COR-L47 (cell line): ENCODE results near the gene KIAA1958.
"Not testable (repeated sequence)": the region's sequence is repeated elsewhere in the genome, so short reads cannot be mapped to it uniquely, and the experiment has no call there.

Experiments used
- DNase-seq: peaks from one replicate; lab custom pipeline; 2025; lab: John Stamatoyannopoulos, UW

Gene KIAA1958

GRCh38 chr9:112664531-112664930 is 177.9 kb downstream of the KIAA1958 start:
- DNase-seq = no peak

GRCh38 chr9:112665347-112665746 is 178.7 kb downstream of the KIAA1958 start:
- no peak for DNase-seq

DNA sequence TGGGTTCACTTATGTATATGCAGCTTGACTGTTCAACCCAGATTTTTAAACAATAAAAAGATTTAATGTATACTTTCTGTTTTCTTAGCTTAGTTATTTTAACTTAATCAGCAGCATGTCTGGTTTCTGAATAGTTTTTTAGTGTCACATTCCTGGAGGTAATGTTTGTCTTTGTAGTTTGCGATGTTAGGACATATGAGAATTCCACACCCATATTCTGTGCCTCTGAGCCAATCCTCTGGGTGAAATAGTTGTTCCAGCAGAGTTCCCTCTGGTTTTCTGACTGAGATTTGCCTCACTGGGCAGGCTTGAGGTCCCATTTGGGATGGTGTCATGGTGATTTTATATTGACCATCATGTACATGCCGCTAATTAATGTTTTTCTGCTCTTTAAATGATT is 182.7 kb downstream of the KIAA1958 start:
- DNase-seq = no peak

GRCh38 chr9:112670991-112671625 is 184.5 kb downstream of the KIAA1958 start:
- DNase-seq = no peak

GRCh38 chr9:112673221-112673620 is 186.6 kb downstream of the KIAA1958 start:
- not testable (repeated sequence) for DNase-seq

DNA sequence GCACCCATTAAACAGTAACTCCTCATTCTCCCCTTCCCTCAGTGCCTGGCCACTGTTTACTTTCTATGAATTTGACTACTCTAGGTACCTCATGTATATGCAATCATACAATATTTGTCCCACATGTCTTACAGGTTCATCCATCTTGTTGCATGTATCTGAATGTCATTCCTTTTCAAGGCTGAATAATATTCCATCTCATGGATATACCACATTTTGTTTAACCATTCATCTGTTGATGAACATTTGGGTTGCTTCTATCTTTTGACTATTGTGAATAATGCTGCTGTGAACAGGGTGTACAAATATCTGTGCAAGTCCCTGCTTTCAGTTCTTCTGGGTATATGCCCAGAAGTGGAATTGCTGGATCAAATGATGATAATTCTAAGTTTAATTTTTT is 190.4 kb downstream of the KIAA1958 start:
- DNase-seq = no peak

GRCh38 chr9:112680731-112681402 is 194.2 kb downstream of the KIAA1958 start:
- DNase-seq = no peak

DNA sequence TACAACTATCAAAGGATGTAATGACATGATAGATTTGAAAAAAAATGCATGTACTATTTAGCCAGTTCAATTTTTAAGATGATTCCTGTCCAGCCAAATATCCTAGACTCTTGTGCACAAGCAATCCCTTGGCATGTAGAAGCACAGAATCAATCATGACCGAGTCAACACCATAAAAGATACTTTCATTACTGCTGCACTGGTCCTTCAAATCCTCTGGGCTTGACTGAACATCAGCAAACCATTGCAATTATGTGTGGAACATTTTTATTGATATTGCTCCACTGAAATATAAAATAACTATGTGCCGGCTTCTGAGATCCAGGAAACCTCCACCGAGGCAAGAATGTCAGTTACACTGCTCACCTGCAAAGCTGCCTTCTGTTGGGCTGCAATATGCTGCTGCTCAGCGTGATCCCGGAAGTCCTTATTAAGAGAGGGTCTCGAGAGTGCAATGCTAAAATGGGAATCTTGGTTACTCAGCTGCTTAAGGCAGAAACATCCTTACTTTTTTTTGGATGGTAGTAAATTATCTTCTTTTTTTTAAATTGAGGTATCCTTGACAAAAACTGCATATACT is 202.6 kb downstream of the KIAA1958 start:
- no peak for DNase-seq

DNA sequence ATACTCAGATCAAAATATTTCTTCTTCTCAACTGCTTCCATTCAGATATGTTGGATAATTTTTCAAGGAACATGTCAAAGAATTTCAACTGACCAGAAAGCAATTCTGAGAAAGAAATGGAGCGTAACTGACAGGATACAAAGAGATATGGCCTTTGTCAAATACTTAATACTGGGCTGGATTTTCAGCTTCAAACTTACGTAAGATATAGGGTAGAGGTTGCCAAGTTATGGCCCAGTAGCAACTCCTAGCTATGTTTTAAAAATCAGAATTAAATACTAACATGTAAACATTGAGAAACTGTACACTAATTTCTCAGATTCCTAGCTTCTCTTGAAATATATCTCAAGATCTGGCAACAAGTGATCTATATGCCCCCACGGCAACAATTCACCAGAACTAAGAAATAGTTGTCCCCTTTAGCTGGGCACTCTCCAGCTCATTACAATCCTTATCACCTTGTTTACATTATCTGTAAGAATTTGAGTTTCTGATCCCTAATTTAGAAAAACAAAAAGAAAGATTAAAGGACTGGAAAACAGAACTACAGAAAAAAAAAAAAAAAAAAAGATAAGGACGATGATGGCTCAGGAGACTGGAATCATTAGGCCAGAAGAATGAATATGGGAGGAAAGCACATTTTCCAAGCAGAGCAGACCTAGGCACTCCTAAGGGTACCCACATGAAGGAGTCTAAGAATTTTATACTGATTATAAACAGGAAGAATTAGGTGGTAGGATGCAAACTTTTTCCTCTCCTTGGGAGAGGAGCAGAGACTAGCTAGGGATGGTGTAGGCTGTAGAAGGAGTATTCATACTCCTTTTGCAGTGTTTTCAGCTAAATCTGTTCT is 208.3 kb downstream of the KIAA1958 start:
- no peak for DNase-seq

DNA sequence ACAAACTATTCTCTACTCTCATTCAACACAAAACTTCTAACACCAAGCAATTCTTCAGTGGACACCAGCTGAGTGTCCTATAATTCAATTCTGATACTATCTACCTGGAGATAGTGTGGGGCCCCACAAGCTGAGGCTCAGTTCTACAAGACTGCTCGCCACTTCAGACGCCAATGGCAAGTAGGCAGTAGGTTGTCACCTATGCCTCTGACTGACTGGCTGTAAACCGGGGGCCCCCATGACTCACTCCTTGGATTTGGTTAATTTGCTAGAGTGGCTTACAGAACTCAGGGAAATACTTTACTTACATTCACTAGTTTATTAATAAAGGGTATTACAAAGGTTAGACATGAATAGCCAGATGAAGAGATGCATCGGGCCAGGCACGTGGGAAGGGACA is 209.8 kb downstream of the KIAA1958 start:
- DNase-seq = no peak

- no peak for DNase-seq
Measured at GRCh38 chr9:112699230-112699629, 212.6 kb downstream of the KIAA1958 start.

- DNase-seq = no peak
Measured at GRCh38 chr9:112700085-112700484, 213.5 kb downstream of the KIAA1958 start.

GRCh38 chr9:112703304-112703703 is 216.7 kb downstream of the KIAA1958 start:
- no peak for DNase-seq

GRCh38 chr9:112705768-112706427 is 219.3 kb downstream of the KIAA1958 start:
- DNase-seq = peak; percentile 16

DNA sequence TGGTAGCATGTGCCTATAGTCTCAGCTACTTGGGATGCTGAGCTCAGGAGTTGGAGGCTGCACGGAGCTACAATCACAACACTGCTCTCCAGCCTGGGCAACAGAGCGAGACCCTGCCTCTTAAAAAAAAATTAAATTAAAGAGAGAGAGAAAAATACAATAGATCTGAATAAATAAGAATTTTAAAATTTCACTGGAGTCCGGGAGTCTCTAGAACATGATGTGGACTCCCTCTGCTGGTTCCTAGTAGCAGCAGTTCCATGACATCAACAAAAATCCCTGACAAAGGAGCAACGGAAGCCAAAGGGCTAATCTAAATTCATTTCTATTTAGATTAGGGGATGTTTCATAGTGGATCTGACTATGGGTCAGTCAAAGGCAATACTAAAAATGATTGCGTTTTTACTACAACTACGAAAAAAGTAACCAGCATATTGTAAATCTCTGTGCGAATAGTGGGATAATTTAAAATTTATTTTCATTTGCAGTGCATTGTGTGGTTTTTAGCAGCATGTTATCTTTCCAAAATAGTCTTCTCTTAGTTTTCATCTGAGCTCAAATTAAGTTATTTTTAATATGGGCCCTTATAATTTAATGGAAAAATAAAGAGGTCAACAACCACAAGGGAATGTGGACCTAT is 224.5 kb downstream of the KIAA1958 start:
- peak; percentile 14 for DNase-seq

- no peak for DNase-seq
Measured at GRCh38 chr9:112712678-112713077, 226.1 kb downstream of the KIAA1958 start.

GRCh38 chr9:112717661-112718331 is 231.2 kb downstream of the KIAA1958 start, which contains the start of gene INIP:
TSS of gene INIP (minus strand) at chr9:112718117. CDS start at chr9:112716485, 1,632 bp downstream.
- peak; percentile 98 for DNase-seq
